Measurements from ENCODE around the gene AUTS2.

Gene AUTS2

GRCh38 chr7:69963393-69963792 is 365.1 kb downstream of the AUTS2 start:
- POLR2A ChIA-PET = no interaction called here
- no peak for DNase-seq (ENCODE audit: extremely low spot score)
- CTCF ChIA-PET = no interaction called here
- TF ChIP-seq ELF4 (IDR thresholded peaks at IDR 0.05) = no peak
- no peak for TF ChIP-seq CTBP1 (IDR thresholded peaks at IDR 0.05; ENCODE audit: borderline replicate concordance)
- TF ChIP-seq PKNOX1 (IDR thresholded peaks at IDR 0.05) = no peak
- no peak for TF ChIP-seq HDGF (IDR thresholded peaks at IDR 0.05; ENCODE audit: borderline replicate concordance)
- no peak for TF ChIP-seq LEF1 (IDR thresholded peaks at IDR 0.05; ENCODE audit: borderline replicate concordance)
- TF ChIP-seq BHLHE40 (IDR thresholded peaks at IDR 0.05; ENCODE audit: borderline replicate concordance) = no peak
- no peak for TF ChIP-seq TARDBP (IDR thresholded peaks at IDR 0.05)
- TF ChIP-seq SUZ12 (IDR thresholded peaks at IDR 0.05) = no peak

GRCh38 chr7:69966766-69967591 is 368.7 kb downstream of the AUTS2 start:
- no peak for DNase-seq (ENCODE audit: extremely low spot score)
- TF ChIP-seq PKNOX1 (IDR thresholded peaks at IDR 0.05) (no peak), L3MBTL2 (conservative IDR thresholded peaks at IDR 0.05) (no peak), BHLHE40 (IDR thresholded peaks at IDR 0.05; ENCODE audit: borderline replicate concordance) (no peak), FOXA1 (IDR thresholded peaks at IDR 0.05) (no peak)
- POLR2A ChIA-PET = no interaction called here
- CTCF ChIA-PET = no interaction called here

GRCh38 chr7:69967689-69968450 is 369.6 kb downstream of the AUTS2 start:
- DNase-seq (ENCODE audit: extremely low spot score) = no peak
- POLR2A ChIA-PET = no interaction called here
- no peak for TF ChIP-seq BHLHE40 (IDR thresholded peaks at IDR 0.05; ENCODE audit: borderline replicate concordance)
- TF ChIP-seq FOXM1 (IDR thresholded peaks at IDR 0.05; ENCODE audit: borderline replicate concordance) = no peak
- TF ChIP-seq ZNF384 (IDR thresholded peaks at IDR 0.05) = no peak
- no peak for TF ChIP-seq CTBP1 (IDR thresholded peaks at IDR 0.05; ENCODE audit: borderline replicate concordance)
- TF ChIP-seq L3MBTL2 (conservative IDR thresholded peaks at IDR 0.05) = no peak
- TF ChIP-seq HDGF (IDR thresholded peaks at IDR 0.05; ENCODE audit: borderline replicate concordance) = no peak
- no peak for TF ChIP-seq PKNOX1 (IDR thresholded peaks at IDR 0.05)
- no peak for TF ChIP-seq TARDBP (IDR thresholded peaks at IDR 0.05)
- no peak for TF ChIP-seq FOXK2 (IDR thresholded peaks at IDR 0.05)
- no peak for TF ChIP-seq SP1 (IDR thresholded peaks at IDR 0.05)
- TF ChIP-seq FOXA1 (IDR thresholded peaks at IDR 0.05) = no peak
- TF ChIP-seq SUZ12 (IDR thresholded peaks at IDR 0.05) = no peak
- no peak for TF ChIP-seq NFRKB (IDR thresholded peaks at IDR 0.05)
- no peak for TF ChIP-seq ARNT (IDR thresholded peaks at IDR 0.05)
- no peak for TF ChIP-seq LEF1 (IDR thresholded peaks at IDR 0.05; ENCODE audit: borderline replicate concordance)
- no peak for TF ChIP-seq ELF4 (IDR thresholded peaks at IDR 0.05)
- CTCF ChIA-PET = no interaction called here

GRCh38 chr7:69968969-69969556 is 370.8 kb downstream of the AUTS2 start:
- ChIA-PET CTCF (no interaction called here), POLR2A (no interaction called here)
- DNase-seq (ENCODE audit: extremely low spot score) = no peak
- no peak for TF ChIP-seq HDGF (IDR thresholded peaks at IDR 0.05; ENCODE audit: borderline replicate concordance)
- no peak for TF ChIP-seq ELF4 (IDR thresholded peaks at IDR 0.05)
- TF ChIP-seq FOXK2 (IDR thresholded peaks at IDR 0.05) = no peak
- TF ChIP-seq BHLHE40 (IDR thresholded peaks at IDR 0.05; ENCODE audit: borderline replicate concordance) = no peak
- no peak for TF ChIP-seq SUZ12 (IDR thresholded peaks at IDR 0.05)
- no peak for TF ChIP-seq FOXA1 (IDR thresholded peaks at IDR 0.05)
- TF ChIP-seq PKNOX1 (IDR thresholded peaks at IDR 0.05) = no peak
- TF ChIP-seq ARNT (IDR thresholded peaks at IDR 0.05) = no peak
- no peak for TF ChIP-seq ZNF384 (IDR thresholded peaks at IDR 0.05)
- no peak for TF ChIP-seq SP1 (IDR thresholded peaks at IDR 0.05)

- TF ChIP-seq SUZ12 (IDR thresholded peaks at IDR 0.05) = no peak
- TF ChIP-seq ZNF384 (IDR thresholded peaks at IDR 0.05) = no peak
- TF ChIP-seq PKNOX1 (IDR thresholded peaks at IDR 0.05) = no peak
- TF ChIP-seq FOXM1 (IDR thresholded peaks at IDR 0.05; ENCODE audit: borderline replicate concordance) = no peak
- no peak for TF ChIP-seq CTBP1 (IDR thresholded peaks at IDR 0.05; ENCODE audit: borderline replicate concordance)
- TF ChIP-seq FOXK2 (IDR thresholded peaks at IDR 0.05) = no peak
- no peak for TF ChIP-seq TARDBP (IDR thresholded peaks at IDR 0.05)
- no peak for TF ChIP-seq ARNT (IDR thresholded peaks at IDR 0.05)
- TF ChIP-seq SP1 (IDR thresholded peaks at IDR 0.05) = no peak
- TF ChIP-seq NFRKB (IDR thresholded peaks at IDR 0.05) = no peak
- no peak for TF ChIP-seq HDGF (IDR thresholded peaks at IDR 0.05; ENCODE audit: borderline replicate concordance)
- TF ChIP-seq LEF1 (IDR thresholded peaks at IDR 0.05; ENCODE audit: borderline replicate concordance) = no peak
- no peak for TF ChIP-seq BHLHE40 (IDR thresholded peaks at IDR 0.05; ENCODE audit: borderline replicate concordance)
- POLR2A ChIA-PET = no interaction called here
- CTCF ChIA-PET = no interaction called here
- DNase-seq (ENCODE audit: extremely low spot score) = no peak
Observed at GRCh38 chr7:69981646-69982045, 383.4 kb downstream of the AUTS2 start.
